Hematopoietic multipotent progenitor cell treated with erythropoietin and hydrocortisone succinate and interleukin-3 and kit ligand, for 17 days (in vitro differentiated cells): ENCODE results near the gene FBXO31.
"Not testable (repeated sequence)": the region's sequence is repeated elsewhere in the genome, so short reads cannot be mapped to it uniquely, and the experiment has no call there.

Experiments
- DNase-seq: peaks from one replicate; pipeline ENCODE4 v3.0.0-alpha.2; 2015; ENCODE audit warnings: low spot score

FBXO31 gene

DNA sequence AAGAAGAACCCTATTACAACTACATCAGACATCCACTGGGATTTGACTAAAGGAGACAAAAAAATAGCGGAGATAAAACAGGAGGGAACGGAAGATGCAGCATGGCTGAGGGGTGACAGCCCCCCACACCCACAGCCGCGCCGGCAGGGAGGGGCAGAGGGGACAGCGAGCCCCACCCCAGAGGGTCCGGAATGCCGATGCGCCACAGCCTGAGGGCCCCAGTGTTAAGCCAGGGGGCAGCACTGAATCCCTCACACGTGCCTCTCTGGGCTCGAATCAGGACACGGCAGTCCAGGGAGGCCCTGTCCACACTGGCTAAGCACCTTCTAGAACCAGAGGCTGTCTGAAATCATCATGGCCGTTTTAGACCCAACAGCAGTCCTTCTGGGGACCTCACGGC lies 27.4 kb upstream of the FBXO31 start:
- DNase-seq, result no peak

DNA sequence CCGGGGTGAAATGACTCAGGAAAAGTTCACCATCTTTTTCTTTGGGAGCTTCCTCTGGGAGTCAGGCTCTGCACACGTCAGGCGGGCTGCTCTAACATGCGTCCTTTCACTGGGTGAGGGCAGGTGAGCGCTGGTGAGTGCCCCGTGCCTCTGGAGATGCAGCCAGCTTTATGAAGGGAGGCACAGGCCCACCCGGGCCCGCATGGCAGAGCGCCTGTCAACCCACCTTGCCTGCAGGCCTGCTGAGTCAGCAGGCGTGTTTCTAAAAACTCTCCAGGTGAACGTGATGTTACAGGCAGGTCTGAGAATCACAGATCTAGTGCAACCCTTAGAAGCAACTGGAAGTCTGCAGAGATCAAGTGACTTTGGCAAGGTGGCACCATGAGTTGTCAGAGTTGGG lies 27.0 kb upstream of the FBXO31 start:
- no peak for DNase-seq

DNA sequence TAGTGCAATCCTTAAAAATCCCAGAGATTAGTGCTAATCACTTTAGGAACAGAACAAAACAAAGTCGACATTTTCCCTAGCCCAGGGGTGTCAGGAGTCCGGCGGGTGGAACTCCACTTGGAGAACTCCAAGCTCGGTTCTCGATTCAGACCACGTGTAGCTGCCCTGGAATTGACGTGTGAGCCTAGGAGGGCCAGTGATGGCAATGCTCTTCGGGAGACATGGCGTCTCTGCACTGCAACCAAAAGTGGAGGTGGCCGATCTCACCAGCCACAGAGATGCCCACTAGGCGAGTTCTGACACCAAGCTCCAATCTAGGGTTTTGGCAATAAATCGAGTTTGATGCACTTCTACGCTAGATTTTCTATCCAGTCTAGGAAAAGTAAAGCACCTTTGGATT lies 26.2 kb upstream of the FBXO31 start:
- no peak for DNase-seq

DNA sequence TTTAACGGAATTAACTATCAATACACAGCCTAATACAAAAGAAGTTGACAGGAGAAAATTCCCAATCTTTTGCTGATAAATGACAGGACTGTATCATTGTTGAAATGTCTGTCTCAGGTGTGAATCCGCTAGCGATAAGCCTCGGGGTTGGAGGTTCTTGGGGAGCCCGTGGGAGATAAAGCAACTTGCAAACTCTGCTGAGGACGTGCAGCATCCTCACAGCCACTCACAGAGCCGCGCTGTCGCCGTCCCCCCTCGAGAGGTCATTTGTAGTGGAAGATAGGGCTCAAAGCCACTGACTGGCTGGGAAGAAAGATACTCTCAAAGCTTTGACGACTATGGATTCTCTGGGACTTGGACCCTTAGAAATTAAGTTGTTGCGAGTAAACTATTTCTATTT lies 25.6 kb upstream of the FBXO31 start:
- DNase-seq, result no peak

DNA sequence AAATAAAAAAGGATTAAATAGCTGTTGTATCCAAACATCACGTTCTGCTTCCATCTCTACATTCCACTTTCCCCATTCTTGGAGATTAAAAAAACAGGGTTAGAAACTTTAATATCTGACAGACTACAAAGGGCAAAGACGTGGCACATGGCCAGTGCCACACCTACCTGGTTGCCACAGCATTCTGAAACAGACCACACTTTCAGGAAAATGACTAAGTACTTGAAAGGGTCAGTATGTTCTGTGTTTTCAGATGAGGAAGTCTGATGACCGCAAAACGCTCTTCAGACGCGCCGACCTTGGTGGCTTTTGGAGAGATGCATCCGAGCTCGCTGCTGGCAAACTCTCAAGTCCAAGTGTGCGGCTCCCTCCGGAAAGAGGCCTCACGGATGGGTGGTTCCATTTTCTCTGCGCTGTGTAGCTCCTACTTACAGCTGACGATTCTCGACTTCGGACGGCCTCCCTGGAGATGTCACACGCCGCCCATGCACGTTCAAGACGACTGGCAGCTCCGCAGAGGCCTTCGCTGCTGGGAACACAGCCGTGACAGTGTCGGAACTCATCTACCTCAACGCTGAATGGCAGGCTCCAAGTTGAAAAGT lies 24.0 kb upstream of the FBXO31 start:
- no peak for DNase-seq

DNA sequence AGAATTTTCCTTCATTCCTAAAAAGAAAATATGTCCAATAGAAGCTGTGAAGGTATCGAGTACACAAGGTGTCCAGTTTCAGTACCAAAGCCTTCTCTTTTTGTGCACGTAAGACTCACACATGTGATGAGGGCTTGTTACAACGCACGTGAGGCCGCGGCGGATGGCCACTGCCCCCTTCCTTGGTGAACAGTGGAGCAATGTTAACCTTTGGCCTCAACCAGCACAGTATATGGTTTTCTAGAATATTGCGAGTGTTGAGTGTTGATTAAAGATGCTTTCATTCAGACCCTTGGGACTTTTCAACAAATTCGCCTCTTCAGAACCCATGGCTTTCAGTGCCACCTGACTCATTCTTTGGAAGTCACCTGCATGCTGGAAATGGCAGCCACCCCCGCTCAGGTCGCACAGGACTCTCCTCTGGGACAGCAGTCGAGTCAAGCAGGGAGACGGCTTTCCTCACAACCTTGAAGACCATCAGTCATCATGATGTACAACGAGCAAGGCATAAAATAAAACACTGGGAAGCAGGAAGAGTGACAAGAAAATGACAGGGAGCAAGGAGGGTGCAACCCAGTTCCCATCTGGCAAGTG lies 23.0 kb upstream of the FBXO31 start:
- DNase-seq, result no peak

DNA sequence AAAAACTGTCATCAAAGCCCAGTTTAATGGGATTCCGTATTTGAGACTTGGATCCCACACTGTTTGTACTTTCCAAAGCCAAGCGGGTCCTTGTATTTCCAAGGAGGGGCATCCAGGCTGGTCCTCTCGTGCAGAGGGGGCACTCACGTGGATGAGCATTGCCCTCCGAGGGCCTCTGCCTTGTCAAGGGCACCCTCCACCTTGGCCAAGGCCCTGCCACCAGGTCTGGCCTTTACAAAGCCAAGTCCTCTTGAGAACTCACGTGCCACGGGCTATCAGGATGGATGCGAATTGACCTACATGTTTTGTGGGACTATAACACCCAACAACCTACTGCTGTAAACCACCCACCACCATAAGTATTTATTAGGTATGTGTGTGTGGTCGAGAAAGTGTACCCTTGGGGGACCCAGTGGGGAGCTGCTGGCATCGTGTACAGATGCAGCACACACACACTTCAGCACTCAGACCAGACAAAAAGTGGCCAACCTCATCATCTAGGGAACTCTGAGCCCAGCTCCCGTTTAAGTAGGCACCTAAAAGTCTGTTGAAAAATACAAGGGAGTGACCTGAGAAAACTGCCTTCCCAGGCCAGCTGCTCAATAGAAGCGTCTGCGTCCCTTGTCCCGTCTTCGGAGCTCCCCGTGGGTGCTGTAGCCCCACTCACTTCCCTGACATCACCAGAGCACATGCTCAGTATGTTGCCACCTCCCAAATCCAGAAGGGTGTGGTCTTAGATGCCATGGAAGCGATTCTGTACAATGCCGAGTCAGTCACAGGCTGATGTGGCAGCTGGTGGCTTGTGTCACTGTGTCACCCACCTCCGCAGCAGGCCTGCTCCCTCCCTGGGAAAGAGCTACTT lies 21.4 kb upstream of the FBXO31 start:
- no peak for DNase-seq

DNA sequence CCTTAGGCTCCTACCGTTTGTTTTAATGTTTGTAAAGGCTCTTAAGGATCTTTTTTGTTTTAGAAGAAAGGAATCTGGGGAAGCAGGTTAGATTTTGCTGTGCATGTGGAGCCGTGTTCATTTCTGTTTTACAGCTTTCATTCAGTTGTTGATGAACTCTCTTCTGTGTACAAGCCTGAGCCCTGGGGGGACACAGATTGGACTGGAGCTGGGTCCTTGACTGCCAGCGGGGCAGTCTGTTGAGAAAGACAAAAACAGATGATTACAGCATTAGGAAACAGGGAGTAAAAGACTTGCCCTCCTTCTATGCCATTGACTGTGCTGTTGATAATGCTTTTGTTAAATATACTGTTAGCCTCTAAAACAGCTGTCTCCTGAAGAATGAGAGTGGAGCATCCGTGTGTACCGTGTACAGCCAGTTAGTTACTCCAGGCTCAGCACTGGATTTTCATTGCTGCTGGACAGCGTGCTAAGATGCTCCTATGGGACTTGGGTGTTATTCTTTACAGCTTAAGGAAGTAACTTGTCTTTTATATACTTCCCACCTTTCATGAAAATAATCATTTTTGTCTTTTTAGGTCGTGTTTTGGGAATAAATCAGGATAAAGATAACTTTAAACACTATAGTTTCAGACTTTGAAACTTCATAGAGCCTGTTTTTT lies 11.7 kb upstream of the FBXO31 start:
- DNase-seq, result no peak

DNA sequence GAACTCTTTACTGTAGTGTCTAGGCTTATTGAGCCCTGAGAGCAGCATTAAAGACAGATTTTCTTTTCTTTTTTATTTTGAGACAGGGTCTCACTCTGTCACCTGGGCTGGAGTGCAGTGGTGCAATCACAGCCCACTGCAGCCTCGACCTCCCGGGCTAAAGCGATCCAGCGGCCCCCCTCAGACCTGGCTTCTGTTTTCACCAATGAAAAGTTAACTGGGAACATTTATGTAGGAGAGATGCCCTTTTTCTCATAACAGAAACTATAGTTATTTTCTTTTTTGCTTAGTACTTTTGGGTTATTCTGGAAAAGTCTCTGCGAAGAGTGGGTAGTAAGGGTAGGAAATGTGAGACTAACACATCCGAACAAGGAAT lies 10.1 kb upstream of the FBXO31 start:
- DNase-seq, result no peak

DNA sequence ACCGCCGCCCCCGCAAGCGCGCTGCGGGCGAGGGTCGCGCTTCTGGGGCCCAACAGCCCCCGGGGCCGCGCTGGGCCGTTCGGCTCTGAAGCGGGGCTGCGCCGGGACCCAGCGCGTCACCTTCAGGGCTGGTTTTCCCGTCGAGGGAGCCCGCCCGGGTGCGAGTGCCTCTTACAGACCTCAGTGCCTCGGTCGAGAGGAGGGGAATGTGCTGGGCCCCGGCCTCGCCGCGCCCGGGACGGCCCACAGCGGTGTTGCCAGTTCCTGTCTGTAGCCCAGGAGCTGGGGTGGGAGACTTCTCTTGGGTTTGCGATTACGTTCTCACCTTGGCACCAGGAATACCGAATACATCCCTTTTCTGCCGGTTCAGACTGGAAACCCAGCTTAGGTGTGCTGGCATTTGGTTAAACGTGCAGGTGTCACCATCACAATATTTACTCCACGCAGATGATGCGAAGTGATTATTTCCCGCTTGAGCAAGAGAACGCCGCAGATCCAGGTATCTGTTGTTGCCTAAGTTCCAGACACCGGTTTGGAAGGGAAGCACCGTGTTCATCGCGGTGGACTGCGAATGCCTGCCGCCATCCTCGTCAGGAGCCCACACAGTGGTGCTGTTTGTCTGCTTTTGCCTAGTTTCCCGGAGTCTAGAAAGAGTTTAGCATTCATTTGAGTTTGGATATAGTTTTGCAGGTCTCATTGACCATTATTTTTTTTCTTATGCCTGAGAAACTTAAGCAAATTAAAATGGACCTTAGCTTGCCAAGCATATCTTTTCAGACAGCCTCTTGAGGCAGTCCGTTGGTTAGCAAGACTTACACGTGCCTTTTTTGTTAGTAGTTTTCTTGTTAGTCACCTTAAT lies 9.5 kb upstream of the FBXO31 start:
- DNase-seq, result peak; percentile 68

DNA sequence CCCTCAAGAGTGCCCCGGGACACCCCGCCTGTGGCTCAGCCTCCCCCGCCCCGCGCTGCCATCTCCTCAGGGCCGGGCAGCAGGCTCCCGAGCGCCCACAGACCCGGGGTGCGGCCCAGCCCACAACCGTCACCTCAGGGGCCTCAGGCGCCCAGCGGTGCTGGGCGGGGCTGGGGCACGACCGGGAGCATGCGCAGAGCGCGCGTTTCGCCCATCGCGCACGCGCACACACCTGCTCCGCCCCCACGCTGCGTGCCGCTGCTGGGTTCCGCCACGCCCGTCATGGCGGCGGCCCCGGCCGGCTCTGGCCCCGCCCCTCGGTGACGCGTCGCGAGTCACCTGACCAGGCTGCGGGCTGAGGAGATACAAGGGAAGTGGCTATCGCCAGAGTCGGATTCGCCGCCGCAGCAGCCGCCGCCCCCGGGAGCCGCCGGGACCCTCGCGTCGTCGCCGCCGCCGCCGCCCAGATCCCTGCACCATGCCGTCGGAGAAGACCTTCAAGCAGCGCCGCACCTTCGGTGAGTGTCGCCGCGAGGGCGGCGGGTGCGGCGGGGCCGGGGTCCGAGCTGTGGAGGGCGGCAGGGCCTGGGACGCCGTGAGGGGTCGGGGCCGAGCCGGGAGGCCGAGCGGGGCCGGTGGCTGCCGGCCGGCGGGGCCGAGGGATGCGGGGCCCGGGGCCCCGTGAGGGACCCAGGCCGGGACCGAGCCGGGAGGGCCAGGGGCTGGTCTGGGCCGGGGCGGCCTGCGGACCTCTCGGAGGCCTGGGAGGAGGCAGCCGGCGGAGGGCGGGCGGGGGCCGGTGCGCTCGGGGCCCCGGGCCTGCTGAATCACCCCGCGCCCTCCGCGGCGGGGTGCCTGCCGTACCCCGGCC lies 8.6 kb upstream of the FBXO31 start, which contains the start of gene MAP1LC3B:
Gene MAP1LC3B (plus strand): TSS at position 387 of the 871 bp plus-strand sequence. CDS start 92 bp downstream, at position 479.
- DNase-seq, result peak; percentile 98

DNA sequence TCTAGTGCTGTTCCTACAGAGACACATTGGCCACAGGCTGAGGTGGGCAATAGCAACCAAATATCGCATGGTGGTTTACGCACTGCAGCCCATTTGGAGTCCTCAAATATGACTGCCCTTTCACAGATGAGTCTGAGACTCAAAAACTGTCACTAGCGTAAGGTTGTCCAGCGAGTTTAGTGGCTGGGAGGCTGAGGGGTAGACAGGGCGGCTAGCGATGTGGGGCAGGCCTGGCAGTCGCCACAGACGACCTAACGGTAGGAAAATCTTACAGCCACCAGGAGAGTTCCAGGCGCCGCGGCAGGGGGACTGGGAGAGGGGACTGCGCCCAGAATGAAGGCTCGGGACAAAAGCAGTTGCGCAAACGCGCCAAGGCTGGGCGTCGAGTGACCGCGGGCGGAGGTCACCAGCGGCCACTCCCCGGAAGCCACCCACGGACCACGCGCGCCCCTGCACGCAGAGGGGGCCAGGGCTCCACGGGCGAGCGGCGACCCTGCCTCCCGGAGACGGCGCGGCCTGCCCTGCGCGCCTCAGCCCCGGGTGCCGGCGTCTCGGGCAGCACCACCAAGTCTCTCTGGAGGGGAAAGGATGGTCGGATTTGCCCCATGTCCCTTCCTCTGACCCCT lies 7.9 kb upstream of the FBXO31 start:
- peak; percentile 57 for DNase-seq

DNA sequence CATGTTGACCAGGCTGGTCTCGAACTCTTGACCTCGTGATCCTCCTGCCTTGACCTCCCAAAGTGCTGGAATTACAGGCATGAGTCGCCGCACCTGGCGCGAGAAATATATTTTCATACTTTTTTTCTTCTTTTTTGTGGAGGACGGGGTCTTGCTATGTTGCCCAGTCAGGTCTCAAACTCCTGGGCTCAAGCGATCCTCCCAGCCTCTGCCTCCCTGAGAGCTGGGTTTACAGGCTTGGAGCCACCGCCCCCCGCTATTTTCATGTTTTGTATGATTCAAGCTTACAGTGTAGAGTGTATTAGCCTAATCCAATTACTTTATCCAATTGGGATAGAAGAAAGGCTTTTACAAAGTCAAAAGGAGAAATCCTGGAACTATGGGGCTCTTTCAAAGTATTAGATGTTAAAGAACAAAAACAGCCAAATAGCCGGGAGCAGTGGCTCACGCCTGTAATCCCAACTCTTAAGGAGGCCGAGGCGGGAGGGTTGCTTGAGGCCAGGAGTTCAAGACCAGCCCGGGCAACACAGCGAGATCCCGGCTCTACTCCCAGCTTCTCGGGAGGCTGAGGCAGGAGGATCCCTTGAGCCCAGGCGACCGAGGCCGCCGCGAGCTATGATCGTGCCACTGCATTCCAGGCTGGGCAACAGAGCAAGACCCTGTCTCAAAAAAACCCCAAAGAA lies 7.2 kb upstream of the FBXO31 start:
- DNase-seq, result no peak

DNA sequence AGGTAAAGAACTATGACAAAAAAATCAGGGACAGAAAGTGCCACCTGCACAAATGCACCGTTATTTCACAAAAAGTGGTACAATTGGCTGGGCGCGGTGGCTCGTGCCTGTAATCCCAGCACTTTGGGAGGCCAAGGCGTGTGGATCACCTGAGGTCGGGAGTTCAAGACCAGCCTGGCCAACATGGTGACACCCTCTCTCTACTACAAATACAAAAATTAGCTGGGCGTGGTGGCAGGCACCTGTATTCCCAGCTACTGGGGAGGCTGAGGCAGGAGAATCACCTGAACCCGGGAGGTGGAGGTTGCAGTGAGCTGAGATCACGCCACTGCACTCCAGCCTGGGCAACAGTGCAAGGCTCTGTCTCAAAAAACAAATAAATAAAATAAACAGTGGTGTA lies 6.3 kb upstream of the FBXO31 start:
- DNase-seq, result not testable (repeated sequence)

DNA sequence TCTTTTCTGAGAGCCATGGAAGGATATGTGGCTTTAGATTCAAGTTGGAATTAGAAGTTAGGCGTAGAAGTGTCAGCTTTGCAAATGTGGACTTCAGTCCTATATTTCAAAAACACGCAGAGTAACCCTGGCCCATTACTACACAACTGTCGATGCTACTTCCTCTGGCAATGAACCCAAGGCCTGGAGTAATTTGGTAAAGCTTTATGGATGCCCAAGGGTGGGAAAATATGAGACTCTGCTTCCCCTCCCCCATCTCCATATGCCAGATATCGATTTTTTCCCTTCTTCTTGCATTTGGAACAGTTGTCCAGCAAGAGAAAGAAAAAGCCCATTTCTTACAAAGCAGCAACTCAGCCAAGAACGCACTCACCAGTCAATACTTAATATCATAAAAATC lies 5.7 kb upstream of the FBXO31 start:
- DNase-seq, result no peak

DNA sequence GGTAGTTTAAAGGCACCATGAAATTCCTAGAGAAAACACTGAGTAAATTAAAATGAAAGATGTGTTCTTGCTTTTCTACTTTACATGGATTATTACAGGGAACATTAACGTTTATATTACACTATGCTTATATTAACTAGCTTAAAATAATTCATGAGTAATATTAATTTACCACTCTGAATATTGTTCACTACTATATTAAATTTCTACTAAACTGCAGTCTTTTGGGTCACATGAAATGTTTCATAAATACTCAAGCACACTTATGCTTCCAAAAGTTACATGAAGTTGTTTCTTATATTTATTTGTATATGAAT lies 5.2 kb upstream of the FBXO31 start:
- DNase-seq, result no peak

DNA sequence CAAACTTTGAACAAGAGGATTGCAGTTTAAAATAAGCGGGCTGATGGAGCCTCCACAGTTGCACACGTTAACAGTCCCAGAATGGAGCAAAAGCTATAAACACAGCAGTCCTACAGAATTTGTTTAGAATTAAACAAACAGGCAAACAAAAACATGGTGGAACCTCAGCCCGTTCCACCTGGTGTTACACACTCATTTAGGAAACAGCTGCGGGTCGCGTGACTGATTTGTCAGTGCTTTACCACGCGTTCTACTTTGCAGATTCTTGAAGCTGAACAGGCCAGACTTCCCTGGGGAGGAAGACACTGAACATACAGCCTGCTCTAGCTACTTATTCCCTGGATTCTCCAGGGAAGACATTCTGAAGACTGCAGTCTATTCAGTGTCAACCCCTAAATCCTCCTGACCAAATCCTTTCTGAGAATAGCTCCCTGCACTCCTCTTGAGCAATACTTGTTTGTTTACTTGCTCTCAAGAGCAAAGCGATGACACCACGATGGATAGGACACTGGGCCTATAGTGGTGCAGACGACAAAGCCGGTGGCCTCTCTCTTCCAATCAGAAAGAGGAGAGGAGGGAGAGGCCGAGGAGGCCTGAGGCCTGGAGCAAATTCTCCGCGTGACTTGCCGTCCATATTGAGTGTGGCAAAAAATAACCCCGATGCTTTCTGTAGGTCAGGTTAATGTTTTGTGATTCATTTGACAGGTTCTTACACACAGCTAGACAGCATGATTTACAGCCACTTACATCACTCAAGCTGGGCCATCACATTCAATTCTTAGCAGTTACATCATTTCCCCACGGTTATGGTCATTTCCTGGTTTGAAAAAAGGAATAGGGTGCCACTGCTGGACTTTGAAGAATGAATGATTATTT lies 4.6 kb upstream of the FBXO31 start:
- peak; percentile 99 for DNase-seq

DNA sequence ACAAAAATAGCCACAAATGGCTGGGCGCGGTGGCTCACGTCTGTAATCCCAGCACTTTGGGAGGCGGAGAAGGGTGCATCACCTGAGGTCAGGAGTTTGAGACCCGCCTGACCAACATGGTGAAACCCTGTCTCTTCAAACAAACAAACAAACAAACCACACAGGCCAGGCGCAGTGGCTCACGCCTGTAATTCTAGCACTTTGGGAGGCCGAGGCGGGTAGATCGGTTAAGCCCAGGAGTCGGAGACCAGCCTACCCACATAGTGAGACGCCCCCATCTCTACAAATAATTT lies 1.2 kb upstream of the FBXO31 start:
- DNase-seq, result not testable (repeated sequence)
